ENCODE results near the gene DBNDD2. TPM values are rescaled to one million over a fixed set of nuclear protein-coding genes. Genes with fewer than 3 reads are reported as not detected.

Gene DBNDD2
- total RNA-seq, 1 donor from 2014 or later: 7.1 TPM

DNA sequence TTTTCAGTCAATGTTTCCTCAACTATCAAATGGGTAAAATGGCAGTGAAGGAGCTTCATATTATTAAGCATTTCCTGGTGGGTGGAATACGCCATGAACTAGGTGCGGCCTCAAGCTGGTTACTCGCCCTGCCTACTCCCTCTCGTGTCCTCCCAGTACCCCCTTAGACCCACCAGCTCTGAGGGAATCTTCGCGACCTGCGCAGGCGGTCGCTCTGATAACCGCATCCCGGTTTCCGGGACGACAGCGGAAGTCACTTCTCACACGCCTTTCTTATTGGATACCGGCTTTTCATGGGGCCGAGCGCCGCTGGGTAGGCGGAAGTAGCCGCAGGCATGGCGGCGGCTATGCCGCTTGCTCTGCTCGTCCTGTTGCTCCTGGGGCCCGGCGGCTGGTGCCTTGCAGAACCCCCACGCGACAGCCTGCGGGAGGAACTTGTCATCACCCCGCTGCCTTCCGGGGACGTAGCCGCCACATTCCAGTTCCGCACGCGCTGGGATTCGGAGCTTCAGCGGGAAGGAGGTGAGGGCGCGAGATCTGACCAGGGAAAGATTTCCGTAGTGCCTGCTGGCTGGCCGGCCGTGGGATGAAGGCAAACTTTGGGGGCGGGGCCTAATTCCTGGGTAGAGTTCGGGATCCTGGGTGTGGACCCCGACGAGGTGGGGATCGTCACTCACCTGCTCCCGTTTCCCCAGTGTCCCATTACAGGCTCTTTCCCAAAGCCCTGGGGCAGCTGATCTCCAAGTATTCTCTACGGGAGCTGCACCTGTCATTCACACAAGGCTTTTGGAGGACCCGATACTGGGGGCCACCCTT is 7.9 kb downstream of the DBNDD2 start, which contains the start of gene PIGT:
Gene PIGT, plus strand, starts transcription at position 320 of the 816 bp plus-strand sequence. Its CDS starts 16 bp downstream, at position 336.
- peak; percentile 73 for DNase-seq (ENCODE audit: low read depth)

DNA sequence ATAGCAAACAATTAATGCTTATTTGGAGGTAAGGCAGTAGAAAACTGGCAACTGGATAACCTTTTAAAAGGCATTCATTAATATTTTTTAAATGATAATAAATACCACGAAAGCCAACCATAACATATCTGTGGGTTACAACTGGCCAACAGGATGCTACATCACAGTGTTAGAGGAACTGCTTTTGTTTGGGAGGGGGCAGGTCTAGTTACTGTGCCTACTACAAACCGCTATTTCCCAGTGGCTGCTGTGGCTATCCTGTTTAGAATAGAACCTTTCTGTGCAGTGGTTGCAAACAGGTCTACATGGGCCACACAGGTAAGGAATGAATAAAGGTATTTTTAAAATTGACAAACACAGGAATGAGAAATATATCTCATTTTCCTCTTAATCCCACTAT is 8.8 kb downstream of the DBNDD2 start:
- DNase-seq (ENCODE audit: low read depth): no peak

DNA sequence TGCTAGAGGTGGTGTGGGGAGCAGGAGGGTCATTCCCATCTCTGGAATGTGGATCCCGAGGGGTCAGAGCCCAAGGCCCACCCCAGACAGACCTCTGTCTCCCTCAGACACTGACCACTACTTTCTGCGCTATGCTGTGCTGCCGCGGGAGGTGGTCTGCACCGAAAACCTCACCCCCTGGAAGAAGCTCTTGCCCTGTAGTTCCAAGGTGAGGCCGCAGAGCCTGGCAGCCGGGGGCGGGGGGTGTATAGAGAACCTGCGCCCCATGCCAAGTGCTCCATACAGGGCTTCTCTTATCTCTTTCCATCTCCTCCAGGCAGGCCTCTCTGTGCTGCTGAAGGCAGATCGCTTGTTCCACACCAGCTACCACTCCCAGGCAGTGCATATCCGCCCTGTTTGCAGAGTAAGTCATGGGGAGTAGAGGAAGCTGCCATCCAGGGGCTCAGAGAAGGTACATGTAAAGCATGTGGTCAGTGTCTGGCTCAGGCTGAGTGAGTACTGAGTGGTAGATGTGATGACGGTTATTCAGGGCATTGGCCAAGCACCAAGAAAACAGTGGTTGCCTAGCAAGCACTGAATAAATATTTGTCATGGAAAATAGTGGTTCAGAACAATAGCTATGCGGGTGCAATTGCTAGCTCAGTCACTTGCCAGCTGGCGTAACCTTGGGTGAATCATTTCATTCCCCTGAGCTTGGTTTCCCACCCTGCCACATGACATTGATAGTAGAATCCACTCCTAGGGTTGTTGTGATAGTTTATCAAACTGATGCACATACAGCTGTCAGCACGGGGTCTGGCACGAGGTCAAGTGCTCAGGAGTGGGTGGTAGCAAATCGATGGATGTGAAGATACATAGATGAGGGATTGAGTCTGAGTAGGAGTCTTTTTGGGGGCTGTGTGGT is 11.4 kb downstream of the DBNDD2 start:
- DNase-seq (ENCODE audit: low read depth): peak; percentile 98

DNA sequence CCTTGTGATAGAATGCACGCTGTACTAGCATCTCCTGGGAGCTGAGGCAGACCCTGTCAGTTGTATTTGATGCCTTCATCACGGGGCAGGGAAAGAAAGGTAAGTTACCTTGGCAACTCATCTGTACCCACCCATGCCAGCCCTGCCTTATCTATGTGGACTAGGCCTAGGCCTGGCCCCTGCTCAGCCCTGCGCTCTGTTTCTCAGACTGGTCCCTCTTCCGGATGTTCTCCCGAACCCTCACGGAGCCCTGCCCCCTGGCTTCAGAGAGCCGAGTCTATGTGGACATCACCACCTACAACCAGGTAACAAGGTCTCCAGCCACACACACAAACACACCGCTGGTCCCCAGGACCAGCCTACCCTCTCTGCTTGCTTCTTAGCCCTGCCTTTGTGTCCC is 12.0 kb downstream of the DBNDD2 start:
- DNase-seq (ENCODE audit: low read depth): no peak

DNA sequence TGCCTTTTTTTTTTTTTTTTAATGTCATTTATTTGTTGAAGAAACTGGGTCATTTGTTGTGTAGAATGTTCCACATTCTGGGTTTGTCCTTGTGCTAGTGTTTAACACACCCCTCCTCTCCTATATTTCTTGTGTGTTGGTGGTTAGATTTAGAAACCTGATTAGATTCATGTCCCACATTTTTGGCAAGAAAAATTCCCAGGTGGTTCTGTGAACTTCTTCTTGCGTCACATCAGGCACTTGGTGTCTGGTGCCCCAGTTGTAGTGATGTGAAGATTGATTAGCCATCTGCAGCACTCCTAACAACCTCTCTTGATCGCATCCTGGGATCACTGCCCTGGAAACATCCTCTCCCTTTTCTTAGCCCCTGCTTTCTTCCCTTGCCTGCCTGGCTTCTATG is 15.6 kb downstream of the DBNDD2 start:
- no peak for DNase-seq (ENCODE audit: low read depth)

DNA sequence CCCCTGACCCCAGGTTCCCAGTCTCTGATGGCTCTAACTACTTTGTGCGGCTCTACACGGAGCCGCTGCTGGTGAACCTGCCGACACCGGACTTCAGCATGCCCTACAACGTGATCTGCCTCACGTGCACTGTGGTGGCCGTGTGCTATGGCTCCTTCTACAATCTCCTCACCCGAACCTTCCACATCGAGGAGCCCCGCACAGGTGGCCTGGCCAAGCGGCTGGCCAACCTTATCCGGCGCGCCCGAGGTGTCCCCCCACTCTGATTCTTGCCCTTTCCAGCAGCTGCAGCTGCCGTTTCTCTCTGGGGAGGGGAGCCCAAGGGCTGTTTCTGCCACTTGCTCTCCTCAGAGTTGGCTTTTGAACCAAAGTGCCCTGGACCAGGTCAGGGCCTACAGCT is 17.5 kb downstream of the DBNDD2 start:
- no peak for DNase-seq (ENCODE audit: low read depth)

DNA sequence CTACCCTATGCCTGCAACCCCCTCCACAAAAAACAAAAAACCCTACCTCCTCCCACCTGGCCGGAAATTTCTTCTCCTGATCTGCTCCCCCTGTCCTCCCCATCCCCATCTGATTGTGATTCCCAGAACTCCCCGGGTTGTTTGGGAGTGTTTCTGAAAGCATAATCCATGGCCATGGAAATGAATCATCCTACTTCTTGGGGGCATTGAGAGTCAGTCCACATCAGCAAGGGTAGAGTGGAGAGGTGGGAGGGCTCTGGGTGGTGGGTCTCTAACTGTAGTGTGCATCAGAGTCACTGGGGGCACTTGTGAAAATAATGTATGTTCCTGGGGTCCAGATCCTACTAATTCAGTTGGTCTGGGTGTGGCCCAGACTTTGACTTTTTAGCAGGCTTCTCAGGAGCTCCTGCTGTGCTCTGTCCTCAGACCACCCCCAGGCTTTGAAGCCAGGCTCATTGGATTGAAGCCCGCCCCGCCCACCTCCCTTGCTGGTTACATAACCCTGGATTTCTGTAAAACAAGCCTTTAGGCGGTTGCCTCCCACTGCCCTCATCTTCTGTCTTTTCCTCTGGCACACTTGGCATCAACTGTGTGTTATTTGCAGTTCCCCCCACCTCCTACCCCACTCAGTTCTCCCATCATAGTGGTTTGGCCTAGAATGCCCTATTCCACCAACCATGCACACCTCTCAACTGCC is 18.4 kb downstream of the DBNDD2 start:
- DNase-seq (ENCODE audit: low read depth): peak; percentile 25

DNA sequence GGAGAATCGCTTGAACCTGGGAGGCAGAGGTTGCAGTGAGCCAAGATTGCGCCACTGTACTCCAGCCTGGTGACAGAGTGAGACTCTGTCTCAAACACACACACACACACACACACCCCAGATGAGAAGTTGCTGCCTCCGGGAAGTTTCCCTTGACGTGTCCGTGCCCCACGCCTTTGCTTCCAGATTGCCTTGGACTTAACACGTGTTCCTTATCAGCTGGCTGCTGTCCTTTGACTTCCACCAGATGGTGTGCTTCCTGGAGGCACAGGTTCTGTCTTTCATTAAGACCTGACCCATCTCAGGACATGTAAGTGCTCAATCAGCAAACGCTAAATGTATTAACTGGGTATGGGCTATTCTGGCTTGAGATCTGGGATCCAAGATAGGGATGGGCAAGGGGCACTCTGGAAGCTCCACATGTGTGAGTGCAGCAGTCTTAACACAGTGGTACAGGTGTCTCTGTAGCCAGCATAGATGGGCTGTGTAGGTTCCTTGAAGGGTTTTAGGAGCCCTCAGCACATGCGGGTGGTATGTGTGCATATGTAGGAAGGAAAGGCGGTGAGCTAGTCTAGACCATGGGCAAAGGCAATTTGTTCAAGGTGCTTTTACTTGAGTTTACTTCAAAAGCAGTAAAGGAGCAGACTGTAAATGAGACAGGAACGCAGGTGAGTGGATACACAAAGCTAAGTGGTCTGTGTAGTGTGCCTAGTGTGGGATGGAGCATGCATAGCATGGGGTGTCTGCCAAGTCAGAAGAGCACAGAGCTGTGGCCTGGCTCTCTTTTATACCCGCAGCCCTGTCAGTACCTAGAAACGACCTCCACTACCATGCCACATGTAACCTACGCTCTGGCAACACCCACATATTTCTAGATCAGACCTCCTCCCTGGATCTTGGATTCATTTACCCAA is 19.4 kb downstream of the DBNDD2 start:
- DNase-seq (ENCODE audit: low read depth): no peak

DNA sequence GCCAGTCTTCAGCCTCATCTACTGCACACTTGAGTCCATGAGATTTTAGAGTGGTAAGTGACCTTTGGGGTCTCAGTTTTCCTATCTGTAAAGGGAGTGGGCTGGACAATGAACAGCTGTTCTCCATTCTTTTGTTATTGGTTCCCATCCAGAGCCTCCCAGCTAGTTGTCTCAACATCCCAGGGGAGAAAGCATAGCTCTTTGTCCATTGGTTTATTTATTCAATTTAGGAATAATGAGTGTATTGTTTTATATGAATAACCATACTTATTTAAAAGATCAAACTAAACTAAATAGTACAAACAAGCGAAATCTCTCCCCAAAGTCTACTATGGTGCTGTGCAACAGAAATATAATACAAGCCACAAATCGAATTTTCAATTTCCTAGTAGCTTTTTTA is 21.5 kb downstream of the DBNDD2 start:
- no peak for DNase-seq (ENCODE audit: low read depth)

DNA sequence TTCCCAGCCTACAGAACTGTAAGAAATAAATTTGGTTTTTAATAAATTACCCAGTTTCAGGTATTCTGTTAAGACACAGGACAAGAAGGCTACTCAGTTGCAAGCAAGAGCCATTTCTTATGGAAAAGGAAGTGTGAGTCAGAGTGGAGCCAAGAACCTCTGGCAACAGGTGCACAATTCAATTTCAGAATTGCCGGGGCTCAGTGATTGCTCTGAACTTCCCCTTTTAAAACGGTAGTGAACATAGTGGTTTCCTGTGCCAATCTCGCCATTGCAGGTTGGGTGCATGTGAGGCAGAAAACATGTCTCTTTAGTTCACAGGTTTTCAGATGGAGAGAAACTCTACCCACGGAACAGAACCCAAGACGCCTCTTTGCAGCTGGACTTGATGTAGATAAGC is 24.2 kb downstream of the DBNDD2 start:
- no peak for DNase-seq (ENCODE audit: low read depth)

DNA sequence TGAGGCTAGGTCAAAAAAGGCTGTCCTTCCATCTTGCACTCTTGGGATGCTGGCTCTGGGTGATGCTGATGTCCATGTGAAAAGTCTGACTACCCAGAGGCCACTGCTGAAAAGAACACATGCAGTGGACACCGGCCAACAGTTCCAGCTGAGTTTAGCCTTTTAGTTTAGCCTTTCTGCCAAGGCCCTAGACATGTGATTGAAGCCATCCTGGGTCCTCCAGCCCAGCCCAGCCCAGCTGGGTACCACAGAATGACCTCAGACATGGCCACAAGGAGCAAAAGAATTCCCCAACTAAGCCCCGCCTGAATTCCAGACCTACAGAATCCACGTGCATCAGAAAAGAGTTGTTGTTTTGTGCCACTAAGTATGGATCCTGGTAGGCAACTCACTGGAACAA is 25.2 kb downstream of the DBNDD2 start:
- peak; percentile 7 for DNase-seq (ENCODE audit: low read depth)

DNA sequence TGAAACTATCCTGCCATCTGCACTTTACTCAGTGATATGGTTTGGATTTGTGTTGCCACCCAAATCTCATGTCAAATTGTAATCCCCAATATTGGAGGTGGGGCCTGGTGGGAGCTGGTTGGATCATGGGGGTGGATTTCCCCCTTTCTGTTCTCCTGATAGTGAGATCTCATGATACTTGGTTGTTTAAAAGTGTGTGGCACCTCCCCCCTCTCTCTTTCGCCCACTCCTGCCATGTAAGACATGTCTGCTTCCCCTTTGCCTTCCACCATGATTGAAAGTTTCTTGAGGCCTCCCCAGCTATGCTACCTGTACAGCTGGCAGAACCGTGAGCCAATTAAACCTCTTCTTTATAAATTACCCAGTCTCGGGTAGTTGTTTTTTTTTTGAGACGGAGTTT is 25.9 kb downstream of the DBNDD2 start:
- DNase-seq (ENCODE audit: low read depth): no peak

DNA sequence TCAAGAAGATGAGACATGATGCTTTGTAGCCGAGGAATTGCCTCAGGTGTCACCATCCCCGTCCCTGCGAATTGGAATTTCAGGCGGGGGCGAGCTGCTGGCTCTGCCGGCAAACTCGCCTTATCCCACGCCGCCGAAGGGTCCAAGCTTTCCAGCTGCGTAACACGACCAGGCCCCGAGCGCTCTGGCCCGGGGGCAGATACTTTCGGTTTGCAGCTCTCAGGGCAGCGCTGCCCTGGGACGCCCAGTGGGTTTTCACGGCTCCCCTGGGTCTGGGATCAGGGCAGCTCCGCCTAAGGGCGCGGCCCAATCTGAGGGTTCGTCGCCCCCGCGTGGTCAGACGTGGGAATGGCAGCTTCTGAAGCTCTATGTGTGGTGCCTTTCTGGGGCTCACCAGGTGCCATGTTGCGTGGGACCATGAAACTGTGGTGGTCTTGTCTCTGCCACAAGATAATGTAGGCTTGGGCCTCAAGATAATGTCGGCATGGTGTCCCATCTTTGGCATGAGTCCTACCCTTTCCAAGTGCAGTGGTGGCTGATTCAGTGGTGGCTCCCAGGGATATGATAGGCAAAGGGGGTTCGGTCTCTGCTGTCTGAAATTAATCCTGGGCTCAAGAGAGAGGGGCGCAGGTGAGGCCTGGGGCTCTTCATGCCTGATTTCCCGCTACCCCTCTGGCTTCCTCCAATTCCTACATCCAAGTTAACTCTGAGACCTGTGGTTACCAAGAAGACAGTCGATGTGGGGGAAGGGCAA is 28.8 kb downstream of the DBNDD2 start:
- DNase-seq (ENCODE audit: low read depth): peak; percentile 49

DNA sequence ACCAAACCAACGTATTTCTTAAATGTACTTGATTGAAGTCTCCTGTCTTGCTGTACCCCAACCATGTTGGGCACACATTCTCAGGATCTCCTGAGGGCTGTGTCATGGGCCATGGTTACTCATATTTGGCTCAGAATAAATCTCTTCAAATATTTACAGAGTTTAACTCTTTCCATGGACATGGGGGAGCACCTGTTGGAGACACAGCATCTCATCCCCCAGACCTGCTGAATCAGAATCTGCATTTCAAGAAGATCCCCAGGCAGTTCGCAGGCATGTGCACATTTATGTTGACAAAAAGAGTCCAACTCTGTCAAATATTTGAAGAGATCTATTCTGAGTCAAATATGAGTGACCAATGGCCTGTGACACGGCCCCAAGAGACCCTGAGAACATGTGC is 32.3 kb downstream of the DBNDD2 start:
- no peak for DNase-seq (ENCODE audit: low read depth)

DNA sequence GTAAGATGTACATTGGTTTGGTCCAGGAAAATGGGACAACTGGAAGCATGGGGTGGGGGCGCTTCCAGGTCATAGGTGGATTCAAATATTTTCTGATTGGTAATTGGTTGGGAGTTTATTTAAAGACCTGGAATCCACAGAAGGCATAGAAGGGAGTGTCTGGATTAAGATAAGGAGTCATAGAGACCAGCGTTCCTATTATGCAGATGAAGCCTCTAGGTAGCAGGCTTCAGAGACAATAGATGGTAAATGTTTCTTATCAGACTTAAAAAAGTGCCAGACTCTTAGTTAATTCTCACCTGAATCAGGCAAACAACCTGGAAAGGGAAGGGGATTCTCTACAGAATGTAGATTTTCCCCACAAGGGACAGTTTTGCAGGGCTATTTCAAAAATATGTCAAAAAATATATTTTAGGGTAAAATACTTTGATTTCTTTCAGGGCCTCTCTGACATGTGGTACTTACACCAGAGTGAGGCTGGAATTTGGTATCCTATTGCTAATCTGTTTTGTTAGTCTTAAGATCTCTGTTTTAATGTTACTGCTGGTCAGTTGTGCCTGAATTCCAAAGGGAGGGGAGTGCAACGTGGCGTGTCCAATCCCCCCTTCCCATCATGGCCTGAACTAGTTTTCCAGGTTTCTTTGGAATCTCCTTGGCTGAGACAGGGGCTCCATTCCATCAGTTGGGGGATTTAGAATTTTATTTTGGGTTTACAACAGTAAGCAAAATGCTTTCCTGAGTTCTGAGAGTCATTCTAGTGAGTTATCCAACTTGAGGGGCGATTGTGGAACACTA is 33.0 kb downstream of the DBNDD2 start:
- no peak for DNase-seq (ENCODE audit: low read depth)

DNA sequence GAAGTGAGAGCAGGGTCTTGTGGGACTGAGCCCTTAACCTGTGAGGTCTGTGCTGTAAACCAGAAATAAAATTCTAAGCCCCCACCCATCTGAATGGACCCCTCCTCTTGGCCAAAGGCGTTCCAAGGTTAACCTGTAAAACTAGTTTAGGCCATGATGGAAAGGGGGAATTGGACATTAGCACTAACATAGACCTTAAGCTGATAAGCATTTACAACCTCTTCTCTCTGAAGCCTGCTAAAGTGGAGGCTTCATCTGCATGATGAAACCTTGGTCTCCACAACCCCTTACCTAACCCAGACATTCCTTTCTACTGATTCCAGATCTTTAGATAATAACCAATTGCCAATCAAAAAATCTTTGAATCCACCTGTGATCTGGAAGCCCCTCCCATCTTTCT is 33.7 kb downstream of the DBNDD2 start:
- DNase-seq (ENCODE audit: low read depth): no peak

DNA sequence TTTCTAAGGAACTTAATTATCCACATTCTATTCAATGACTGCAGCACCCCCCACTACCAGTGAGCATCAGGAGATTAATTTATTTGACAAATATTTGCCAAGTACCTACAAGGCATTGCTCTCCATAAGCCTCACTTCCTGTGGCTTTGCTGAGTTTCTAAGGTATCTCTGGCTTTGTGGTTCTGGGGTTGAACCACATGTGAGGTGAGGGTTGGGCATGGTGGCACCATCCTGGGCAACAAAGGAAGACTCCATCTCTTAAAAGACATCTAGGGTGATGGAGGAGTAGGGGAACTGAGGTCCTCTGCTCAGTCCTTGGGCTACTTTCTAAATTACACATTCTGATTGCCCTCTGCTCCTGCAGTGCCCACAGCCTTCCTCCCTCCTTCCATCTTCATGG is 36.0 kb downstream of the DBNDD2 start:
- DNase-seq (ENCODE audit: low read depth): no peak

DNA sequence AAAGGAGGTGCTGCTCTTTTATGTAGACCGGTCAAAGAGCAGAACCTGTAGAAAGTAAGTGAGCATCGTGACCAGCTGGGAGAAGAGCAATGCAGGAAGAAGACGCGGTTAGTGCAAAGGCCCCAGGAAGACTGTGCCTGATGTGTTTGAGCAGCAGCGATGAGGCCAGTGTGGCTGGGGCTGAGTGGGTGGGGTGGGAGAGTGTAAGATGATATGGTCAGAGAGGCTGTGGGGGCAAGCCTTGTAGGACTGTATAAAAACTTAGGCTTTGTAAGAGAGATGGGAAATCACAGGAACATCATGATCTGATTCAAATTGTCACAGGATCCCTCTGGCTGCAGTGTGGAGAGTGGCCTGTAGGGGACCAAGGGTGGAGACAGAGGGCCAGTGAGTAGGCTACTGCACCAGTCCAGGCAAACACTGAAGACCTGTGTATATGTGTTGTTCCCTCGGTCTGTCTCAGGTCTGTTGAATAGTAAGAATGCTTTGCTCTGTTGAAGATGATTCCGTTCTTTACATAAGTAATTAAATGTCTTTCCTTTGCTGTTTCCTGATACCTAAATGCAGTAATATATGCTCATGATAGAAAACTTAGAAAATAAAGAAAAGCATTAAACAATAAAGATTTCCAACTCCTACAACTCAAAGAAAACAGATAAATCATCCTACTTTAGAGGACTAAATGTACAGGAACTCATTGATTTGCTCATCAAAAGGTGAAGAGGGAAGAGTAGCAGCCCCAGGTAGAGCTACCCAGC is 37.9 kb downstream of the DBNDD2 start:
- no peak for DNase-seq (ENCODE audit: low read depth)

DNA sequence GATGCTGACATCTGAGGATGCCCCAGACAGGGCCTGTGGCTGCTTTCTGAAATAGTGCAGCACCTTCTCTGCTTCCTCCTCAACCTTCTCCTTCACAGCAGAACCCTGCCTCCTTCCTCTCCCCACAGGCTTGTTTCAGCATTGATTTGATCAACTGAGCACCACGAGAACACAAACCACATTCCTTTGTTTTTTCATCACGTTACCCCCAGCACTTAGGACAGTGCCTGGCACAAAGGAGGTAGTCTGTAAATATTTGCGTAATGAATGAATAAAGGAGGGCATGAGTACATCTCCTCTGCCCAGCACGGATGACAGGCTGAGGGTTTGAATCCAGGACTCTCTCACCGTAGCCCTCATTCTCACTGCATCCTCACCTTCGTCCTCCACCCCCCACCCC is 40.2 kb downstream of the DBNDD2 start:
- peak; percentile 18 for DNase-seq (ENCODE audit: low read depth)
